IgD-negative memory B cell (primary cell): ENCODE measurements around the gene NCKAP5. TPM values are rescaled to one million over a fixed set of nuclear protein-coding genes. Genes with fewer than 3 reads are reported as not detected.

ENCODE experiments used
- H3K27ac Mint-ChIP-seq, 3 donors: one replicate each; pipeline ENCODE4 v1.8.0; 2020 to 2022; ENCODE audit warnings: mild to moderate bottlenecking in 3 of 3, mixed read lengths in 3 of 3, moderate library complexity in 1 of 3
- H3K27me3 Mint-ChIP-seq: one replicate; pipeline ENCODE4 v1.8.0; 2021; ENCODE audit warnings: mixed read lengths
- H3K36me3 Mint-ChIP-seq: one replicate; pipeline ENCODE4 v1.8.0; 2020; ENCODE audit warnings: mild to moderate bottlenecking, mixed read lengths
- H3K4me1 Mint-ChIP-seq, 3 donors: one replicate each; pipeline ENCODE4 v1.8.0; 2020 to 2022; ENCODE audit warnings: mixed read lengths in 3 of 3, mild to moderate bottlenecking in 1 of 3
- H3K4me3 Mint-ChIP-seq, 4 donors: one replicate each; pipeline ENCODE4 v1.8.0; 2020 to 2022; ENCODE audit warnings: mild to moderate bottlenecking in 4 of 4, mixed read lengths in 4 of 4, moderate library complexity in 3 of 4
- H3K9me3 Mint-ChIP-seq, 3 donors: one replicate each; pipeline ENCODE4 v1.8.0; 2020 to 2021; ENCODE audit warnings: mixed read lengths in 3 of 3, mild to moderate bottlenecking in 1 of 3
- polyA plus RNA-seq: library from polyadenylated mRNA; unstranded; fragments of 300-500 nt; fragmentation: Illumina TruSeq; gene quantifications from one replicate; pipeline ENCODE4 v1.2.3, GENCODE V29; 2021

NCKAP5 gene
- polyA plus RNA-seq, 1 donor from 2014 or later = not detected

DNA sequence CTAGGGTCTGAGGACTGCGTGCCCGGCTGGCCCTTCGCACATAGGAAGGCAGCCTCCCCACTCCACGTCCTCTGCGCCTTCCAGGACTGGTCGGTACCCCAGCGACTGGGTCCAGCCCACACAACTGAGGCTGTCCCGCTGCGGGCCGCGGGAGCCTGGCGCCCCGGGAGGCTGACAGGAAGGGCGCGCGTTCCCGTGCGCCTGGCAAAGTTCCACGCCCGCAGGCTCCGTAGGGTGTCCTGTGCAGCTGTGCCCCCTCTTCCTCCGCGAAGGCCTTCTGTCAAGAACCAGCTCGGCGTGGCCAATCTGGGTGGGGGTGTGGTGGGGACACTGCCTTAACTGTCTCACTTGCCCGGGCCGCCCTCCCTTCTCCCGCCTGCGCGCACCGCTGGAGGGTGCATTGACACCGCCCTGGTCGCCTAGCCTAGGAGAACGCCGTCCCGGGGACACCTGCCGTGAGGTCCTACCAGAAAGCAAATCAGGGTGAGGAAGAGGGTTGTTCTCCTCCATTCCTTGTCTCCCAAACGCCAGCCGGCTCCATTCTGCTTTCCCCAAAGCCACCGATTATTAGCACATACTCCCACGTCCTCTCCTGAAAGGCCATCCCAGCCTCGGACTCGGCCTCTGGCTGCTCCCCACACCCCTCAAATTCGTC, 897.6 kb downstream of the NCKAP5 start:
- peaks cover 37% of the 10 kb centered on the region for H3K27me3 Mint-ChIP-seq
- H3K4me3 Mint-ChIP-seq = peak overlapping the region in 2 of 4 donors; percentile 12 to 66
- no peak overlapping the region for H3K27ac Mint-ChIP-seq
- peaks cover 0 to 7% (median 0%) of the 10 kb centered on the region in 3 donors for H3K4me1 Mint-ChIP-seq
- H3K36me3 Mint-ChIP-seq = peaks cover 3% of the 10 kb centered on the region
- peaks cover 0 to 2% (median 0%) of the 10 kb centered on the region in 3 donors for H3K9me3 Mint-ChIP-seq

- H3K36me3 Mint-ChIP-seq = peaks cover 3% of the 10 kb centered on the region
- H3K4me1 Mint-ChIP-seq = peaks cover 0 to 7% (median 0%) of the 10 kb centered on the region in 3 donors
- peaks cover 40% of the 10 kb centered on the region for H3K27me3 Mint-ChIP-seq
- peak within 1 kb of the TSS in 1 of 3 donors; percentile 74 for H3K27ac Mint-ChIP-seq
- peaks cover 0 to 2% (median 0%) of the 10 kb centered on the region in 3 donors for H3K9me3 Mint-ChIP-seq
- peak within 1 kb of the TSS in 2 of 4 donors; percentile 66 to 67 for H3K4me3 Mint-ChIP-seq
These were observed 898.3 kb downstream of the NCKAP5 start, which contains the start of gene LYPD1 for GRCh38 chr2:132669908-132670495. LYPD1 (minus strand) TSS chr2:132670205; CDS start chr2:132669932, 273 bp downstream.

GRCh38 chr2:132668987-132669907, 899.0 kb downstream of the NCKAP5 start:
- Mint-ChIP-seq H3K4me3 (no peak overlapping the region), H3K9me3 (peaks cover 0 to 2% (median 0%) of the 10 kb centered on the region in 3 donors), H3K27ac (no peak overlapping the region), H3K36me3 (peaks cover 3% of the 10 kb centered on the region), H3K27me3 (peaks cover 40% of the 10 kb centered on the region), H3K4me1 (peaks cover 0 to 7% (median 0%) of the 10 kb centered on the region in 3 donors)

DNA sequence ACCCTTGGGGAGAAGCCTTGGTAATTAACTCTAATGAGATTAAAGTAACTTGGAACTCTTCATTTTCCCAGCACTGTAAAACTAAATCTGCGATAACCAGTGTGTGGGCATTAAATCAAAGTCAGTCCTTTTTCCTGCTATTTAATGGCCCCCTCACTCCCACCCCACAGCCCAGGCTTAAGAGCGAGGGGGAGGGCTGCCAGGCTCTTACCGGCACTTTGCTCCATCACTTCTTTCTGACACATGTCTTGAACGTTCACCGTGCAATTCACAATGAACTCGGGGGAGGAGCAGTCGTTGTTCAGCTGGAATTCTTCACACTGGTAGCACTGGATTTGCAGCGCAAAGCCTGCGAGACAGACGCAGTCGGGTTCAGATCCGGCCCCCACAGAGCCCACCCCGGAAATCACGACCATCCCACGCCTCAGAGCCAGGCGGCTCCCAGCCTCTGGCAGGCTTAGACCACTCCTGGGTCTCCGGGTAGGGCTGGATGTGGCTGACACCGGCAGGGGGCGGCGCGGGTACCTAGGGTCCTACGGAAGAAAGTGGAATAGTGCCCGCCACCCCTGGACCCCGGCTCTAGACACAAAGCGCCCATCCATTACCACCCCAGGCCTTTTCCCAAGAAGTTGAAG, 900.0 kb downstream of the NCKAP5 start:
- Mint-ChIP-seq H3K4me1 (peaks cover 0 to 7% (median 0%) of the 10 kb centered on the region in 3 donors), H3K36me3 (peaks cover 3% of the 10 kb centered on the region), H3K27me3 (peaks cover 40% of the 10 kb centered on the region), H3K4me3 (peak overlapping the region in 2 of 4 donors; percentile 35 to 51), H3K9me3 (peaks cover 0 to 2% (median 0%) of the 10 kb centered on the region in 3 donors), H3K27ac (no peak overlapping the region)

DNA sequence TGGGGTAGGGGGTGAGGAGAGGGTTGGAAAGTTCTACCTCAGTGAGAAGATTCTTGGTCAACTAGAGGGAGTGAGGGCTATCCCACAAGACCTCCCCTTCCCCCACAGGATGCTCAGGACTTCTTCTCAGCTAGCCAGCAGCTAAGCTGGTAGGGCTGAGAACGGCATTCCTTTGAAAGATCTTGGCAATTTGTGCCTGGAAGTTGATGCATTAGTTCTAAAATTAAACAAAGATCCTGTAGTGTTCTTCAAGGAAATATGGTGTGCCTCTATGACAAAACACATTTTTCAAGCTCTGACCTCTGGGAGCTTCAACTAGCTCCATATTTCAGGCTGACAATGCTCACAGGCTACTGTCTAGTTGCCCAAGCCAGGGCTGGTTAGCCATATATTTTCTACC, 900.6 kb downstream of the NCKAP5 start:
- Mint-ChIP-seq H3K4me1 (peaks cover 0 to 7% (median 0%) of the 10 kb centered on the region in 3 donors), H3K4me3 (peak overlapping the region in 1 of 4 donors; percentile 51), H3K9me3 (peaks cover 0 to 3% (median 0%) of the 10 kb centered on the region in 3 donors), H3K27ac (no peak overlapping the region), H3K36me3 (peaks cover 3% of the 10 kb centered on the region), H3K27me3 (peaks cover 40% of the 10 kb centered on the region)

GRCh38 chr2:132665401-132666140, 902.7 kb downstream of the NCKAP5 start:
- no peak overlapping the region for H3K27ac Mint-ChIP-seq
- peaks cover 37% of the 10 kb centered on the region for H3K27me3 Mint-ChIP-seq
- peaks cover 3% of the 10 kb centered on the region for H3K36me3 Mint-ChIP-seq
- peaks cover 0 to 3% (median 0%) of the 10 kb centered on the region in 3 donors for H3K9me3 Mint-ChIP-seq
- H3K4me3 Mint-ChIP-seq = no peak overlapping the region
- peaks cover 0 to 3% (median 0%) of the 10 kb centered on the region in 3 donors for H3K4me1 Mint-ChIP-seq

- Mint-ChIP-seq H3K9me3 (peaks cover 0 to 3% (median 0%) of the 10 kb centered on the region in 3 donors), H3K27me3 (peaks cover 39% of the 10 kb centered on the region), H3K4me1 (peaks cover 0 to 3% (median 0%) of the 10 kb centered on the region in 3 donors), H3K27ac (no peak overlapping the region), H3K36me3 (peaks cover 3% of the 10 kb centered on the region), H3K4me3 (no peak overlapping the region)
These were observed 904.2 kb downstream of the NCKAP5 start for GRCh38 chr2:132664096-132664495.

GRCh38 chr2:132662732-132663131, 905.5 kb downstream of the NCKAP5 start:
- no peak overlapping the region for H3K27ac Mint-ChIP-seq
- peaks cover 29% of the 10 kb centered on the region for H3K27me3 Mint-ChIP-seq
- H3K4me3 Mint-ChIP-seq = no peak overlapping the region
- no peaks in the 10 kb centered on the region for H3K4me1 Mint-ChIP-seq
- no peaks in the 10 kb centered on the region for H3K36me3 Mint-ChIP-seq
- H3K9me3 Mint-ChIP-seq = peaks cover 0 to 3% (median 0%) of the 10 kb centered on the region in 3 donors

DNA sequence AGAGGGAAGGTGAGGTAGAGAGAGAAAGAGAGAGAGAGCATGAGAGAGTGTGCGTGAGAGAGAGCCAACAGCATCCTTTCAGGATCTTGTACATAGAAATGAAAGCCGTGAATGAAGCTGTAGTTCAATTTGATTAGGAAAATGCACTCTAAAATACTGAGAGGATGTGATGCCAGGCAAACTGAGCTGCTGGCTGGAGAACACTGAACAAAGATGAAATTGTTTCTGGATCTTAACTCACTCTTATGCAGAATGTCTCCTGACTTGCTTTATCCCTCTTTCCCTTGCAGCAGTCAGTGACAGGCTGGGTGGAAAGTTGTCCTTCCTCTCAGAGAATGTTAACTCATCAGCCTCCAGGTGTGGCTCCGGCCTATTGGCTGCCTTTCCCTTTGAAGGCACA, 908.9 kb downstream of the NCKAP5 start:
- H3K27me3 Mint-ChIP-seq = peaks cover 14% of the 10 kb centered on the region
- no peaks in the 10 kb centered on the region for H3K4me1 Mint-ChIP-seq
- H3K36me3 Mint-ChIP-seq = no peaks in the 10 kb centered on the region
- H3K9me3 Mint-ChIP-seq = peaks cover 0 to 5% (median 0%) of the 10 kb centered on the region in 3 donors
- peak overlapping the region in 1 of 4 donors; percentile 39 for H3K4me3 Mint-ChIP-seq
- no peak overlapping the region for H3K27ac Mint-ChIP-seq

- H3K9me3 Mint-ChIP-seq = peaks cover 0 to 4% (median 1%) of the 10 kb centered on the region in 3 donors
- peaks cover 7% of the 10 kb centered on the region for H3K27me3 Mint-ChIP-seq
- H3K4me1 Mint-ChIP-seq = no peaks in the 10 kb centered on the region
- H3K36me3 Mint-ChIP-seq = no peaks in the 10 kb centered on the region
- H3K27ac Mint-ChIP-seq = no peak overlapping the region
- H3K4me3 Mint-ChIP-seq = no peak overlapping the region
These were observed 911.8 kb downstream of the NCKAP5 start for GRCh38 chr2:132656266-132656975.

DNA sequence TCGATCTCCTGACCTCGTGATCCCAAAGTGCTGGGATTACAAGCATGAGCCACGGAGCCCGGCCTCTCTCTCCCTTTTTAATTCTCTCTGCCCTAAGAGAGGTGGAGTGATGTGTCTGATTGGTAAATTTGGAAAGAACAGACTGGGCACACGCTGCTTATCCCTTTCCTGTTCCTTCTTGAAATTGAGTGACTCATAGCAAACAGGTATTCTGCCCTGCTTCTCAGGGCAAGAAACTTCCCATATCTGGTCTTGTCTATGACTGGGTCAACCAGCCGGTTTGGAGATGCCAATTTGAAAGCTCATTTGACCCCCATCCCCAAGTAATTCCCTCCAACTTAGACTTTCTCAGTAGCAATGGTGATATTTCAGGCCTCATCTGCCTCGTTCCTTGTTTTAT, 913.3 kb downstream of the NCKAP5 start:
- Mint-ChIP-seq H3K9me3 (peaks cover 0 to 4% (median 1%) of the 10 kb centered on the region in 3 donors), H3K4me3 (no peak overlapping the region), H3K4me1 (no peaks in the 10 kb centered on the region), H3K36me3 (no peaks in the 10 kb centered on the region), H3K27me3 (no peaks in the 10 kb centered on the region), H3K27ac (no peak overlapping the region)

DNA sequence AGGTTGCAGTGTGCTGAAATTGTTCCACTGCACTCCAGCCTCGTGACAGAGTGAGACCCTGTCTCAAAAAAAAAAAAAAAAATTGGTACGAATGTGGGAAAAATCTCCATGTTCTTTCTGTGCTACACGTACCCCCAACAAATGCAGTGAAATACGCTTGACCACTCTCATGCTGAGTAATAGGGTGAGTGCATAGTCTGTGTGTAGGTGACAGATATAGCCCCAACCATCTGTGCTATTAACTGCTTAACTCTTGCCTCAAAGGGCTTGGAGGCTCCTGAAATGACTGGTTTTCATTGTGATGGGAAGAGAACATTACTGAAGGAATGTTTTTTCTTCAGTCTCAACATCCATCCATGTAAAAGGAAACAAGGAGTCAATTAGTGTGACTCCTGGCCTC, 913.9 kb downstream of the NCKAP5 start:
- Mint-ChIP-seq H3K9me3 (peaks cover 0 to 4% (median 1%) of the 10 kb centered on the region in 3 donors), H3K4me1 (no peaks in the 10 kb centered on the region), H3K27ac (no peak overlapping the region), H3K27me3 (peaks cover 2% of the 10 kb centered on the region), H3K36me3 (no peaks in the 10 kb centered on the region), H3K4me3 (no peak overlapping the region)

GRCh38 chr2:132652474-132652873, 915.8 kb downstream of the NCKAP5 start:
- Mint-ChIP-seq H3K9me3 (peaks cover 0 to 4% (median 1%) of the 10 kb centered on the region in 3 donors), H3K4me3 (no peak overlapping the region), H3K4me1 (no peaks in the 10 kb centered on the region), H3K27me3 (peaks cover 5% of the 10 kb centered on the region), H3K36me3 (no peaks in the 10 kb centered on the region), H3K27ac (no peak overlapping the region)
